HL-60 (cell line): ENCODE data around the gene RHBDD2.
"Not testable (repeated sequence)": the region's sequence is repeated elsewhere in the genome, so short reads cannot be mapped to it uniquely, and the experiment has no call there.

Experiments
- DNase-seq, 2 experiments: peaks; one replicate each; pipeline ENCODE4 v3.0.0-alpha.2; 2010 to 2020; ENCODE audit warnings: low read depth in 1 of 2, low spot score in 1 of 2
- H3K27ac ChIP-seq: fragments of 250-450 bp; sonication (Bioruptor Pico); replicated peaks from 2 replicates; pipeline ENCODE4 v1.5.1; 2020; ENCODE audit warnings: mild to moderate bottlenecking, moderate library complexity
- H3K27me3 ChIP-seq: fragments of 250-450 bp; sonication (Bioruptor Pico); 2 replicates; pipeline ENCODE4 v1.5.1; 2021; ENCODE audit warnings: mild to moderate bottlenecking, moderate library complexity; ENCODE audit not compliant: insufficient read depth, poor library complexity, severe bottlenecking
- H3K4me3 ChIP-seq: replicated peaks from 2 replicates; pipeline ENCODE4 v1.5.1; 2011; ENCODE audit warnings: mild to moderate bottlenecking, control low read depth, low read length; ENCODE audit not compliant: insufficient read depth
- GABPA ChIP-seq: IDR thresholded peaks from 2 replicates; pipeline ENCODE4 v1.6.1; 2012; ENCODE audit warnings: low read depth
- POLR2AphosphoS5 ChIP-seq: IDR thresholded peaks from 2 replicates; pipeline ENCODE4 v1.6.1; 2012; ENCODE audit warnings: low read depth
- SPI1 ChIP-seq: IDR thresholded peaks from 2 replicates; pipeline ENCODE4 v1.6.1; 2012; ENCODE audit warnings: low read depth, mild to moderate bottlenecking, borderline replicate concordance
- TF ChIP-seq, protein P1 (sequence below): IDR thresholded peaks from one replicate; pipeline ENCODE4 v1.5.1; 2011; ENCODE audit warnings: low read length, control low read depth, inconsistent platforms; ENCODE audit not compliant: insufficient read depth
- TF ChIP-seq, protein P2 (sequence below): IDR thresholded peaks from 2 replicates; pipeline ENCODE4 v1.6.1; 2012; ENCODE audit warnings: low read depth; ENCODE audit not compliant: insufficient replicate concordance

Gene RHBDD2

DNA sequence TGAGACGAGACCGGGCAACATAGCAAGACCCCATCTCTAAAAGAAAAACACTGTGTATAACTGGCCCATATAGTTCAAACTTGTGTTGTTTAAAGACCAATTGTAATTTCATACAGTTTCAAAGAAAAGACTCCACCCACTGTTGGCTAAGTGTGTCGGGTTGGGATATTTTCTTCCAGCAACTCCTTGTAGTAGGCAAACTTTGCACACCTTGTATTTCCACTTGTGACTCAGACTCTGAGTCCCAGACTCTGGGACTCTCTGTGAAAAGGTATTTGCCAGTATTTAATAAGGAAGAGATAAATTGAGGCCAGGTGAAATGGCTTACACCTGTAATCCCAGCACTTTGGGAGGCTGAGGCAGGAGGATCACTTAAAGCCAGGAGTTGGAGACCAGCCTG, 29.3 kb upstream of the RHBDD2 start:
- no peak for DNase-seq
- TF ChIP-seq GABPA (no peak), SPI1 (no peak), POLR2AphosphoS5 (no peak)
- TF ChIP-seq, protein P1, sequence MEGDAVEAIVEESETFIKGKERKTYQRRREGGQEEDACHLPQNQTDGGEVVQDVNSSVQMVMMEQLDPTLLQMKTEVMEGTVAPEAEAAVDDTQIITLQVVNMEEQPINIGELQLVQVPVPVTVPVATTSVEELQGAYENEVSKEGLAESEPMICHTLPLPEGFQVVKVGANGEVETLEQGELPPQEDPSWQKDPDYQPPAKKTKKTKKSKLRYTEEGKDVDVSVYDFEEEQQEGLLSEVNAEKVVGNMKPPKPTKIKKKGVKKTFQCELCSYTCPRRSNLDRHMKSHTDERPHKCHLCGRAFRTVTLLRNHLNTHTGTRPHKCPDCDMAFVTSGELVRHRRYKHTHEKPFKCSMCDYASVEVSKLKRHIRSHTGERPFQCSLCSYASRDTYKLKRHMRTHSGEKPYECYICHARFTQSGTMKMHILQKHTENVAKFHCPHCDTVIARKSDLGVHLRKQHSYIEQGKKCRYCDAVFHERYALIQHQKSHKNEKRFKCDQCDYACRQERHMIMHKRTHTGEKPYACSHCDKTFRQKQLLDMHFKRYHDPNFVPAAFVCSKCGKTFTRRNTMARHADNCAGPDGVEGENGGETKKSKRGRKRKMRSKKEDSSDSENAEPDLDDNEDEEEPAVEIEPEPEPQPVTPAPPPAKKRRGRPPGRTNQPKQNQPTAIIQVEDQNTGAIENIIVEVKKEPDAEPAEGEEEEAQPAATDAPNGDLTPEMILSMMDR, result no peak
- H3K27ac ChIP-seq, result no peak overlapping the region
- H3K27me3 ChIP-seq, result no peaks in the 10 kb centered on the region
- no peak overlapping the region for H3K4me3 ChIP-seq

DNA sequence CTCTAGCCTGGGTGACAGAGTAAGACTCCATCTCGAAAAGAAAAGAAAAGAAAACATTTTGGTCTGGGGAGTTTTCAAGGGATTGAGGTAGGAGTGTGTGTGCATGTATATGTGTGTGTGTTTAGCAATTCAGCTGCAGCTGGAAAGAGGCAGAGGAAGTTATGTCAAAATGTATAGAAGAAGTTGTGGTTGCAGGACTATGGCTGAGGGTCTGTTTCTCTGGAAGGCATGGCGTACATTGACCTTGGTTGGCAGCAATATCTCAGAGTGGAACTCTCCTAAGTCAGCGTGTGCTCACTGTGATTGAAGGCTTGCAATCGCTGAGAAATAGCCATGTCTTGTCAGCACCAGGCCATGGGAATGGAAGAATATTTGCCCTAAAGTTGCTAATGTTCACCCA, 28.6 kb upstream of the RHBDD2 start:
- 0 out of 2 replicates have a peak, but pooled peaks have one; percentile 37 for TF ChIP-seq GABPA
- TF ChIP-seq, protein P2, sequence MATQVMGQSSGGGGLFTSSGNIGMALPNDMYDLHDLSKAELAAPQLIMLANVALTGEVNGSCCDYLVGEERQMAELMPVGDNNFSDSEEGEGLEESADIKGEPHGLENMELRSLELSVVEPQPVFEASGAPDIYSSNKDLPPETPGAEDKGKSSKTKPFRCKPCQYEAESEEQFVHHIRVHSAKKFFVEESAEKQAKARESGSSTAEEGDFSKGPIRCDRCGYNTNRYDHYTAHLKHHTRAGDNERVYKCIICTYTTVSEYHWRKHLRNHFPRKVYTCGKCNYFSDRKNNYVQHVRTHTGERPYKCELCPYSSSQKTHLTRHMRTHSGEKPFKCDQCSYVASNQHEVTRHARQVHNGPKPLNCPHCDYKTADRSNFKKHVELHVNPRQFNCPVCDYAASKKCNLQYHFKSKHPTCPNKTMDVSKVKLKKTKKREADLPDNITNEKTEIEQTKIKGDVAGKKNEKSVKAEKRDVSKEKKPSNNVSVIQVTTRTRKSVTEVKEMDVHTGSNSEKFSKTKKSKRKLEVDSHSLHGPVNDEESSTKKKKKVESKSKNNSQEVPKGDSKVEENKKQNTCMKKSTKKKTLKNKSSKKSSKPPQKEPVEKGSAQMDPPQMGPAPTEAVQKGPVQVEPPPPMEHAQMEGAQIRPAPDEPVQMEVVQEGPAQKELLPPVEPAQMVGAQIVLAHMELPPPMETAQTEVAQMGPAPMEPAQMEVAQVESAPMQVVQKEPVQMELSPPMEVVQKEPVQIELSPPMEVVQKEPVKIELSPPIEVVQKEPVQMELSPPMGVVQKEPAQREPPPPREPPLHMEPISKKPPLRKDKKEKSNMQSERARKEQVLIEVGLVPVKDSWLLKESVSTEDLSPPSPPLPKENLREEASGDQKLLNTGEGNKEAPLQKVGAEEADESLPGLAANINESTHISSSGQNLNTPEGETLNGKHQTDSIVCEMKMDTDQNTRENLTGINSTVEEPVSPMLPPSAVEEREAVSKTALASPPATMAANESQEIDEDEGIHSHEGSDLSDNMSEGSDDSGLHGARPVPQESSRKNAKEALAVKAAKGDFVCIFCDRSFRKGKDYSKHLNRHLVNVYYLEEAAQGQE, result no peak
- peak; percentile 90 for TF ChIP-seq POLR2AphosphoS5
- TF ChIP-seq, protein P1, result no peak
- peak; percentile 79; the same call in 1 of the 2 replicates for TF ChIP-seq SPI1
- Histone ChIP-seq H3K27me3 (no peaks in the 10 kb centered on the region), H3K27ac (no peak overlapping the region; the same call in 1 of the 2 replicates), H3K4me3 (no peak overlapping the region)
- peak; percentile 67 to 91 for DNase-seq

DNA sequence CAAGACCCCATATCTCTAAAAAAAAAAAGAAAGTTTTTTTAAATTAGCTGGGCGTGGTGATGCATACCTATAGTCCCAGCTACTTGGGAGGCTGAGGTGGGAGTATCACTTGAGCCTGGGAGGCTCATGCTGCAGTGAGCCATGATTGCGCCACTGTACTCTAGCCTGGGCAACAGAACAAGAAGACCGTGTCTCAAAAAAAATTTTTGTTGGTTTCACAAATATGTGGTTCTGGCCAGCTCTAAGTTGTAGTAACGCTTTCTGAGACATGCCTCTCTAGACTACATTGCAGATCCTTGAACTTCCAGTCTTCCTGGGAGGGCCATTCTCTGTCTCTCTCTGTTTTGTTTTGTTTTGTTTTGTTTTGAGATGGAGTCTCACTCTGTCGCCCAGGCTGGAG, 24.6 kb upstream of the RHBDD2 start:
- TF ChIP-seq POLR2AphosphoS5, result no peak
- TF ChIP-seq GABPA, result no peak
- TF ChIP-seq, protein P2, result no peak
- TF ChIP-seq, protein P1, result no peak
- TF ChIP-seq SPI1, result no peak
- Histone ChIP-seq H3K27me3 (no peaks in the 10 kb centered on the region), H3K4me3 (no peak overlapping the region), H3K27ac (no peak overlapping the region)
- peak in 1 of 2 experiments; percentile 48 for DNase-seq

GRCh38 chr7:75854813-75855345, 24.0 kb upstream of the RHBDD2 start:
- not testable (repeated sequence) for H3K27ac ChIP-seq, H3K4me3 ChIP-seq, H3K27me3 ChIP-seq, DNase-seq
